Hindlimb muscle (tissue), 1 donor: ENCODE data around the gene COQ8B. TPM values are rescaled to one million over a fixed set of nuclear protein-coding genes. Genes with fewer than 3 reads are reported as not detected.
"Not testable (repeated sequence)": the region's sequence is repeated elsewhere in the genome, so short reads cannot be mapped to it uniquely, and the experiment has no call there.

Experiments used
- DNase-seq: peaks from one replicate; pipeline ENCODE4 v3.0.0-alpha.2; 2013
- polyA plus RNA-seq: library from polyadenylated mRNA; unstranded; fragments of 120-200 nt; gene quantifications from one replicate; pipeline ENCODE4 v1.2.1, GENCODE V29; 2013; ENCODE audit not compliant: insufficient read length

COQ8B gene
- polyA plus RNA-seq, 1 donor = 25.4 TPM

DNA sequence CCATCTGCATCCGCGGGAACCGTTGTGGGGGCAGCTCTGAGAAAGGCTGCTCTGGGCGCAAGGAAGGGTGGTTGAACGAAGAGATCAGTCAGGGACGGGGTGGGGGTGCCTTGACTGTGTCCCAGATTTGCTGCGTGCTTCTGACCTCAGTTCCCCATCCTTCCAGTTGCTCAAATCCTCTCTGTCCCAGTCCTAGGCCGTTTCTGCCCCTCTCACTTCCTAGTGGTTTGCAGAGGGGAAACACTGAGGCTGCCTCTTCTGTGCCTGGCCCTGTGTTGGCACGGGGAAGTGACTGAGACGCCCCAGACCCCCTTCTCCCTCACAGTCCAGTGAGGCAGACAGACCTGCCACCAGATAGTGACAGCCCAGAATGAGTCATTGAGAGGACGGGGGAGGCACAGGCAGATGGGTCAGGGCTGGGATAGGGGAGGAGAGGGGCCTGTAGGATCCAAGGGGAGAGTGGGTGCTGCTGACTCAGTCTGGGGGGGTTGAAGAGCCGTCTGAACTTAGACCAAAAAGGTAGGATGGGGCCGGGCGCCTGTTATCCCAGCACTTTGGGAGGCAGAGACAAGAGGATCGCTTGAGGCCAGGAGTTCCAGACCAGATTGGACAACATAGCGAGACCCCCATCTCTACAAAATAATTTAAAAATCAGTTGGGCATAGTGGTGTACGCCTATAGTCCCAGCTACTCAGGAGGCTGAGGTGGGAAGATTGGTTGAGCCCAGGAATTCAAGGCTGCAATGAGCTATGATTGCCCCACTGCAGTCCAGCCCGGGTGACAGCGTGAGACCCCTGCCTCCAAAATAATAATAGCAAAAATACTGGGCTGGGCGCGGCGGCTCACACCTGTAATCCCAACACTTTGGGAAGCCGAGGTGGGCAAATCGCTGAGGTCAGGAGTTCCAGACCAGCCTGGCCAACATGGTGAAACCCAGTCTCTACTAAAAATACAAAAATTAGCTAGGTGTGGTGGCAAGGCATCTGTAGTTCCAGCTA lies 52.7 kb downstream of the COQ8B start:
- no peak for DNase-seq

- peak; percentile 93 for DNase-seq
These were observed 53.6 kb downstream of the COQ8B start for GRCh38 chr19:40662925-40663694.

DNA sequence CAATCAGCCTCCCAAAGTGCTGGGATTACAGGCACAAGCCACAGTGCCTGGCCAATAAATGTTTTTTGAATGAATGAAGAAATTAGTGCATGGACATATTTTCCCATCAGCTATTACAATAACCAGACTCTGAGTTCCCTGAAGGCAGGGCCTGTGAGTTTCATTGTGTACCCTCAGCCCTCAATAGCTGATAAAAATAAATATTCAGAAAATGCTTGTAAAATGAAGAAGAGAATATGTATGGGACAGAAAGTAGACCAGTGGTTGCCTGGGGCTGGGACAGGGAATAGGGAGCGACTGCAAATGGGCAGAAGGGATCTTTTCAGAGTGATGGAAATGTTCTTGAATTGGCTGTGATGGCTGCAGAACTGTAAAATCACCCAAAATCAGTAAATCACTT lies 55.1 kb downstream of the COQ8B start:
- DNase-seq = no peak

DNA sequence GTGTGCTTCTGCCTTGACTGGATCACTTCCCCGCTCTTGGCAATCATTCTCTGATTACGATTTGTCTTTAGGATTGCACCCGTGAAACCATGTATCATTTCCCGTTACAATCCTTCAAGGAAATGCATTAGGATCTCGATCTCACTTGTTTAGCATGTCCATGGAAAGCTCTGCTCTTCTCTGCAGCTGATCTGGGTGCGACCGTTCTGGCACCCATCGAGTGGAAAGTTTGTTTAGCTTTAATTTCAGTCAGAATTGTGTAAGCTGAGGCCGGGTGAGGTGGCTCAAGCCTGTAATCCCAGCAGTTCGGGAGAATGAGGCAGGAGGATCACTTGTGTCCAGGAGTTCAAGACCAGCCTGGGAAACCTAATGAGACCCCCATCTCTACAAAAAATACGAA lies 57.1 kb downstream of the COQ8B start:
- no peak for DNase-seq

- DNase-seq = no peak
These were observed 57.6 kb downstream of the COQ8B start for GRCh38 chr19:40659116-40659515.

DNA sequence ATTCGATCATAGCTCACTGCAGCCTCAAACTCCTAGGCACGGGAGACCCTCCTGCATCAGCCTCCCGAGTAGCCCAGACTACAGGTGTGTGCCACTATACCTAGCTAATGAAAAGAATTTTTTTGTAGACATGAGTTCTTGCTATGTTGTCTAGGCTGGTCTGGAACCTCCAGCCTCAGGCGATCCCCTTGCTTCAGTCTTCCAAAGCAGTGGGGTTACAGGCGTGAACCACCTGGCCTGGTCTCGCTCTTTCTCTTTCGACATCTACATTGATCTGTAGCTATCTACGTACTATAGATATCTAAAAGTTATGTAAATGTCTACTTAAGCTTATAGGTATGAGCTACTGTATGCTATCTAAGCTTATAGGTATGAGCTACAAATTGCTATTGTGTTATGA lies 58.7 kb downstream of the COQ8B start:
- no peak for DNase-seq

- not testable (repeated sequence) for DNase-seq
These were observed 61.0 kb downstream of the COQ8B start for GRCh38 chr19:40655684-40656083.

DNA sequence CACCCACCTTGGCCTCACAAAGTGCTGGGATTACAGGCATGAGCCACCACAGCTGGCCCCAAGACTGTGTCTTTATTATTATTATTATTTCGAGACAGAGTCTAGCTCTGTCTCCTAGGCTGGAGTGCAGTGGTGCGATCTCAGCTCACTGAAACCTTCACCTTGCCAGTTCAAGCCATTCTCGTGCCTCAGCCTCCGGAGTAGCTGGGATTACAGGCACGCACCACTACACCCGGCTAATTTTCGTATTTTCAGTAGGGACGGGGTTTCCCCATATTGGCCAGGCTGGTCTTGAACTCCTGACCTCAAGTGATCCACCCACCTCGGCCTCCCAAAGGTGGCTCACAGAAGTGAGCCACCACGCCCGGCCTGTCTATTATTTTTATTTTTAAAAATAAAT lies 64.4 kb downstream of the COQ8B start:
- not testable (repeated sequence) for DNase-seq

GRCh38 chr19:40650749-40651305 lies 65.9 kb downstream of the COQ8B start:
- DNase-seq = no peak

DNA sequence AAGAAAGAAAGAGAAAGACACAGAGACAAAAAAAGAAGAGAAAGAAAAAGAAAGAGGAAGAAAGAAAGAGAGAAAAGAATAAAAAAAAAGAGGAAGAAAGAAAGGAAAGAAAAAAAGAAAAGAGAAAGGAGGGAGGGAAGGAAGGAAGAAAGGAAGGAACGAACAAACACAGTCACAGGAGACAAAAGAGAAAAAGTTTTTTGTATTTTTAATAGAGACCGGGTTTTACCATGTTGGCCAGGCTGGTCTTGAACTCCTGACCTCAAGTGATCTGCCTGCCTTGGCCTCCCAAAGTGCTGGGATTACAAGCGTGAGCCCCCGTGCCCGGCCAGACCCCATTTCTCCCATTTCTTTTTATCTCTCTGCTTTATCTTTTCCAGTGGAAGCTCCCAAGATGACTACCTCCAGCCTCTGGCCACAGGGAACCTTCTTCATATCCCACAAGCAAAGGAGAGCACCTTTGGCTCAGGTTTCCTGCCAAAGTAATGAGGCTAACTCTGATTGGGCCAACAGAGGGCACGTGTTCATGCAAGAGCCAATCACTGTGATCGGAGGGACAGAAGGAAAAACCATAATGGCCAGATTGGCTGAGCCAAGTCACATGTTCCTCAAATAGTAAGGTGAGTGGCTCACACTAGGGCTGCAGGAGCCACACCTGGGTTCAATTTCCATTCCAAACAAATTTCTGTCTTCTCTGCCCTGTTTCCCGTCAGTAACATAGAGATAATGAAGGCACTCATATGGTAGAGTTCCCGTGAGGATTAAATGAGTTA lies 66.6 kb downstream of the COQ8B start:
- not testable (repeated sequence) for DNase-seq

- DNase-seq = no peak
These were observed 69.9 kb downstream of the COQ8B start for GRCh38 chr19:40646743-40647254.

- no peak for DNase-seq
These were observed 73.9 kb downstream of the COQ8B start for GRCh38 chr19:40642757-40643305.

- DNase-seq = no peak
These were observed 74.5 kb downstream of the COQ8B start for GRCh38 chr19:40642051-40642706.

Other genes starting within 250 kb of the COQ8B start
- 0.19 TPM for gene SPTBN4, start 249.9 kb downstream of the COQ8B start, polyA plus RNA-seq
- gene SHKBP1, start 140.0 kb downstream of the COQ8B start, polyA plus RNA-seq = 18.7 TPM
- gene LTBP4, start 115.5 kb downstream of the COQ8B start, polyA plus RNA-seq = 297 TPM
- 36.7 TPM for gene NUMBL, start 26.2 kb downstream of the COQ8B start, polyA plus RNA-seq
- gene ITPKC, start 226 bp upstream of the COQ8B start, polyA plus RNA-seq = 12.1 TPM
- 12.7 TPM for gene ACTMAP, start 33.6 kb upstream of the COQ8B start, polyA plus RNA-seq
- gene SNRPA, start 34.3 kb upstream of the COQ8B start, polyA plus RNA-seq = 75.2 TPM
- gene MIA, start 58.6 kb upstream of the COQ8B start, polyA plus RNA-seq = 1.2 TPM
- 11.1 TPM for gene RAB4B, start 61.4 kb upstream of the COQ8B start, polyA plus RNA-seq
- gene EGLN2, start 82.3 kb upstream of the COQ8B start, polyA plus RNA-seq = 46.1 TPM
- gene CYP2A6, start 133.6 kb upstream of the COQ8B start, polyA plus RNA-seq = not detected
- not detected for gene CYP2A7, start 165.3 kb upstream of the COQ8B start, polyA plus RNA-seq